GM20000 (cell line): ENCODE data around the gene CA5A.
"Not testable (repeated sequence)": the region's sequence is repeated elsewhere in the genome, so short reads cannot be mapped to it uniquely, and the experiment has no call there.

Experiments used
- DNase-seq: peaks from one replicate; pipeline ENCODE4 v3.0.0; 2012; ENCODE audit warnings: low spot score
- CTCF ChIP-seq: IDR thresholded peaks from 2 replicates; pipeline ENCODE4 v1.5.1; 2012; ENCODE audit warnings: mild to moderate bottlenecking, control low read depth; ENCODE audit errors: extremely low read depth, missing control alignments

The CA5A gene

DNA sequence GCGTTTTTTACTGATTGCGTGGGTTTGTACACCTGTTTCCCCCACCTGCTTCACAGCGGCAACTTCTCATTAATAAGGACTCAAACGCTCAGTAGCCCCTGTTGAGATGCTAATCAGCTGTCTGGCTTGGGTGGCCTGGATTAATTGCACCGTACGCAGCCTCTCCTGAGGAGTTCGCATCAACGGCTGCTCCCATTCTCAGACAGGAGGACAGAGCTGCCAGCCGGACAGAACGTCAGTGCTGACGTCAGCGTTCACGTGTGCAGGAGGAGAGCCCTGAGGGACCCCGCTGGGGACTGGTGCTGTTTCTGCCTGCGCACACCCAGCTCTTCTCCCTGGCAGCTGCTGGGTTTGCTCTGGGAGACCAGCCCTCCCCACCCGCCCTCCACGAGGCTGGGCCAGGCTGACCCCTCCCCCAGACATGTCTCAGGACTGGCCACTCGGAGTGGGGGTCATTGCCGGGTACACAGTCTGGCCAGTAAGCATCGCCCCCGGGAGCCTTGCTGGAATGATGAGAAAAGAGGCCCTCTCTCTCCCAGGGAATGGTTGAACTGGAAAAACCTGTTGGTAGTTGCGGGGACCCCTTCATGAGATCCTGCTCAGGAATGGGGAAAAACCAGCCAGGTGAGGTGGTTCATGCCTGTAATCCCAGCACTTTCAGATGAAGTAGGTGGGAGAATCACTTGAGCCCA, 9.2 kb upstream of the CA5A start:
- no peak for TF ChIP-seq CTCF
- no peak for DNase-seq

GRCh38 chr16:87942680-87943079, 6.4 kb upstream of the CA5A start:
- TF ChIP-seq CTCF: no peak

DNA sequence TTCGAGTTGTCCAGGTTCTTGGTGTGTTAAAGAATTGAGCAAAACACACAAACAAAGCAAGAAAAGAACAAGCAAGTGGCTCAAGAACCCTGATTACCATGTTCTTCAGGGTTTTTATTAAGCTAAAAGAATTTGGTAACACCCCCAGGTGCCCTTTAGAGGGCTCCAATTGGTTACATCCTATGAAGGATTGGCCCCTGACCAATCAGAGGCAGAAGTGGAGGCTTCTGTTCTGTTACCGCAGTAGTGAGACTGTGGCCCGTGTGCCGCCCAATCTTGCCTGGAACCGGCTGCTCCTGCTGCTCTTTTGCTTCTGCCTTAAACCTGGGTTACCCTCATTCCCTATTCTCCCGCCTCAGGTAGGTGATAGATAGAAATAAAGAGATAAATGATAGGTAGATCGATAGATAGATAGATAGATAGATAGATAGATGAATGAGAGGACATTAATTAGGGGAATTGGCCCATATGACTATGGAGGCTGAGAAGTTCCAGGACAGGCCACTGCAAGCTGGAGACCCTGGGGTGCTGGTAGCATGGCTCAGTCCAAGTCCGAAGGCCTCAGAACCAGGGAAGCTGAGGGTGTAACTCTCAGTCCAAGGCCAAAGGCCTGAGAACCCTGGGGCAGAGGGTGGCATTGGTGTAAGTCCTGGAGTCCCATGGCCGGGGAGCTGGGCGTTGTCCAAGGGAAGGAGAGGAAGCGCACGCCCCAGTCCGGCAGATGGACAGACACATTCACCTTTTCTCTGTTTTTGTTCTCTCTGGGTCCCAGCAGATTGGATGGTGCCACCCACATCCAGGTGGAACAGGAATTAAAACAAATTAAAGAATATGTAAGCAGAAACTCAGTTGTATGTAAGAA, 3.5 kb upstream of the CA5A start:
- DNase-seq: no peak
- TF ChIP-seq CTCF: no peak

More at GRCh38 chr16:87942680-87943079, 6.4 kb upstream of the CA5A start:
- no peak for DNase-seq

- TF ChIP-seq CTCF: no peak
- no peak for DNase-seq
Observed at GRCh38 chr16:87938412-87938949, 2.2 kb upstream of the CA5A start.

- DNase-seq: not testable (repeated sequence)
Observed at GRCh38 chr16:87937231-87937542, 858 bp upstream of the CA5A start.

- DNase-seq: not testable (repeated sequence)
Observed at GRCh38 chr16:87936016-87936374, 334 bp downstream of the CA5A start.

DNA sequence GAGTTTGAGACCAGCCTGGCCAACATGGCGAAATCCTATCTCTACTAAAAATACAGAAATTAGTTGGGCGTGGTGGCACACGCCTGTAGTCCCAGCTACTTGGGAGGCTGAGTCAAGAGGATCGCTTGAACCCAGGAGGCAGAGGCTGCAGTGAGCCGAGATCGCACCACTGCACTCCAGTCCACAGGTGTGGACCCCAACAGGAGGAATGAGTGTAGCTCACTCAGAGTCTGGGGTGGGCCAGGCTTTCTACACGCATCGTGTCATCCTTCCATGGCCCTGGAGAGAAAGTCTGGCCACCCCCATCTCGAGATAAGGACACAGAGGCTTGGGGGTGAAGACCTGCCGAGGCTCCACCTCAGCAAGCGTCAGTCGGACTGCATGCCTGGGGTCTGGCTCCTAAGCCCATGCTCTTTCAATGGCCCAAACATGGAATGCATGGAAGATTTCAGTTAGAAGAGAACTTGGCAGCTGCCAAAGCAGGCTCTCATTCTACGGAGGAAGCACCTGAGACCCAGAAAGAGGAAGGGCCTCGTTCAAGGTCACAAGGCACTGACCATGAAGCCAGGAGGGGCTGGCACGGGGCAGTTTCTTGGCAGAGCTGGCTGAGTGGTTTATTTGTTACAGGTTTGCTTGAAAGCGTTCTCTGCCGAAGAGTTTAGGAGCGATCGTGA, 1.4 kb downstream of the CA5A start:
- not testable (repeated sequence) for DNase-seq

GRCh38 chr16:87933140-87933495, 3.2 kb downstream of the CA5A start:
- no peak for DNase-seq
- TF ChIP-seq CTCF: no peak

DNA sequence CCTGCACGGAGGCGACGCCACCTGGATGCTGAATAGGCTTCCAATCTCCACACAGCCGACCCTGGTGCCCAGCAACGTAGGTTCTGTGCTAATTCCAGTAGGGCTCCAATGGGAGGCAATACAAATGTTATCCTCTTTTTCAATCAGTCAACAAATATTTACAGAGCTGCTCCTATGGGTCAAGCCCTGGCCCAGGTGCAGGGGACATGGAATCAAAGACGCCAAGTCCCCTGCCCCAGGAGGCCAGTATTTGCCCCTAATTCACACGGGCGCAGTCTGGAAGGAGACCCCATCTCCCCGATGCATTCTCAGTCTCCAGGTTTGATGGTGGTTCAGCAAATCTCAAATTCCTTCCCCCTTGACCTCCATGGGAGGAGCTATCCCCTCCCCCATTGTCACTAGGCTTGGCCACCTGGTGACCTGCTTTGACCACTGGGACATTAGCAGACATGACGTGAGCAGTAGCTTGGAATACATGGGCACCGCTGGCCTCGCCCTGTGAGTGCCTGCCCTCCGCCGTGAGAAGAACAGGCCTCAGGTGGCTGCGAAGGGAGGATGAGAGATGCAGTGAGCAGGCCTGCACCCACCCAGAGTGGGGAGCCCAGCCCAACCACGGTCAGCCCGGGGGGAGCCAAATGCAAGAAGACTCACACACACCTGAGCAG, 3.7 kb downstream of the CA5A start:
- DNase-seq: not testable (repeated sequence)
